ENCODE measurements around the gene GABRB1. TPM values are rescaled to one million over a fixed set of nuclear protein-coding genes. Genes with fewer than 3 reads are reported as not detected.

Gene GABRB1
- total RNA-seq, 1 donor from 2014 or later = not detected

- no peak overlapping the region for H3K4me3 ChIP-seq
- intact Hi-C loops (cut with DNase I) = no loop called here
Observed at GRCh38 chr4:47017494-47017893, 13.9 kb upstream of the GABRB1 start.

GRCh38 chr4:47031751-47032404 is 511 bp downstream of the GABRB1 start:
- Histone ChIP-seq H3K27ac (no peak overlapping the region), H3K9me3 (no peaks in the 10 kb centered on the region), H3K36me3 (no peaks in the 10 kb centered on the region), H3K27me3 (no peaks in the 10 kb centered on the region), H3K4me1 (peaks cover 8% of the 10 kb centered on the region), H3K4me3 (peak overlapping the region; percentile 33 to 35)
- no peak for TF ChIP-seq POLR2AphosphoS5 (IDR thresholded peaks at IDR 0.05; ENCODE audit: insufficient read depth in 1 of 2, low read depth in 1 of 2)
- no peak for TF ChIP-seq POLR2A (IDR thresholded peaks at IDR 0.05)
- TF ChIP-seq CTCF (IDR thresholded peaks at IDR 0.05) = no peak
- DNase-seq (ENCODE audit: extremely low spot score in 2 of 2) = no peak
- intact Hi-C loops (cut with DNase I) = no loop called here

More at GRCh38 chr4:47017494-47017893, 13.9 kb upstream of the GABRB1 start:
- no peaks in the 10 kb centered on the region for H3K36me3 ChIP-seq
- H3K9me3 ChIP-seq = no peaks in the 10 kb centered on the region
- no peak for DNase-seq (ENCODE audit: extremely low spot score in 2 of 2)
- TF ChIP-seq POLR2AphosphoS5 (IDR thresholded peaks at IDR 0.05; ENCODE audit: insufficient read depth in 1 of 2, low read depth in 1 of 2) = no peak
- no peak for TF ChIP-seq POLR2A (IDR thresholded peaks at IDR 0.05)
- TF ChIP-seq CTCF (IDR thresholded peaks at IDR 0.05) = no peak
- H3K27me3 ChIP-seq = no peaks in the 10 kb centered on the region
- H3K27ac ChIP-seq = no peak overlapping the region
- no peaks in the 10 kb centered on the region for H3K4me1 ChIP-seq

GRCh38 chr4:47032405-47033106 is 1.2 kb downstream of the GABRB1 start:
- DNase-seq (ENCODE audit: extremely low spot score in 2 of 2) = no peak
- H3K4me1 ChIP-seq = peaks cover 8% of the 10 kb centered on the region
- no peak overlapping the region for H3K27ac ChIP-seq
- intact Hi-C loops (cut with DNase I) = no loop called here
- no peaks in the 10 kb centered on the region for H3K9me3 ChIP-seq
- no peak for TF ChIP-seq POLR2A (IDR thresholded peaks at IDR 0.05)
- TF ChIP-seq POLR2AphosphoS5 (IDR thresholded peaks at IDR 0.05; ENCODE audit: insufficient read depth in 1 of 2, low read depth in 1 of 2) = no peak
- TF ChIP-seq CTCF (IDR thresholded peaks at IDR 0.05) = peak in 1 of 3 experiments; percentile 29
- no peaks in the 10 kb centered on the region for H3K27me3 ChIP-seq
- H3K4me3 ChIP-seq = peak overlapping the region; percentile 33 to 35
- H3K36me3 ChIP-seq = no peaks in the 10 kb centered on the region

GRCh38 chr4:47038263-47038662 is 6.9 kb downstream of the GABRB1 start:
- intact Hi-C loops (cut with DNase I) = no loop called here
- TF ChIP-seq CTCF (IDR thresholded peaks at IDR 0.05) (no peak), POLR2AphosphoS5 (IDR thresholded peaks at IDR 0.05; ENCODE audit: insufficient read depth in 1 of 2, low read depth in 1 of 2) (no peak), POLR2A (IDR thresholded peaks at IDR 0.05) (no peak)
- Histone ChIP-seq H3K27me3 (no peaks in the 10 kb centered on the region), H3K27ac (no peak overlapping the region), H3K36me3 (no peaks in the 10 kb centered on the region), H3K9me3 (no peaks in the 10 kb centered on the region), H3K4me3 (no peak overlapping the region), H3K4me1 (no peaks in the 10 kb centered on the region)
- no peak for DNase-seq (ENCODE audit: extremely low spot score in 2 of 2)

GRCh38 chr4:47040828-47041227 is 9.5 kb downstream of the GABRB1 start:
- no peak overlapping the region for H3K27ac ChIP-seq
- H3K36me3 ChIP-seq = no peaks in the 10 kb centered on the region
- no peak for TF ChIP-seq CTCF (IDR thresholded peaks at IDR 0.05)
- no peak for TF ChIP-seq POLR2AphosphoS5 (IDR thresholded peaks at IDR 0.05; ENCODE audit: insufficient read depth in 1 of 2, low read depth in 1 of 2)
- TF ChIP-seq POLR2A (IDR thresholded peaks at IDR 0.05) = no peak
- no peak for DNase-seq (ENCODE audit: extremely low spot score in 2 of 2)
- H3K4me3 ChIP-seq = no peak overlapping the region
- intact Hi-C loops (cut with DNase I) = no loop called here
- H3K9me3 ChIP-seq = no peaks in the 10 kb centered on the region
- H3K4me1 ChIP-seq = no peaks in the 10 kb centered on the region
- H3K27me3 ChIP-seq = no peaks in the 10 kb centered on the region

All from vagina (tissue), 2 donors.